ENCODE data around the gene IFT22. TPM values are rescaled to one million over a fixed set of nuclear protein-coding genes. Genes with fewer than 3 reads are reported as not detected.
A peak's percentile ranks its signal among the peaks of the same experiment; 100 is the strongest.

The IFT22 gene
- 10 to 100 TPM; 14.0 to 24.4 TPM for total RNA-seq

DNA sequence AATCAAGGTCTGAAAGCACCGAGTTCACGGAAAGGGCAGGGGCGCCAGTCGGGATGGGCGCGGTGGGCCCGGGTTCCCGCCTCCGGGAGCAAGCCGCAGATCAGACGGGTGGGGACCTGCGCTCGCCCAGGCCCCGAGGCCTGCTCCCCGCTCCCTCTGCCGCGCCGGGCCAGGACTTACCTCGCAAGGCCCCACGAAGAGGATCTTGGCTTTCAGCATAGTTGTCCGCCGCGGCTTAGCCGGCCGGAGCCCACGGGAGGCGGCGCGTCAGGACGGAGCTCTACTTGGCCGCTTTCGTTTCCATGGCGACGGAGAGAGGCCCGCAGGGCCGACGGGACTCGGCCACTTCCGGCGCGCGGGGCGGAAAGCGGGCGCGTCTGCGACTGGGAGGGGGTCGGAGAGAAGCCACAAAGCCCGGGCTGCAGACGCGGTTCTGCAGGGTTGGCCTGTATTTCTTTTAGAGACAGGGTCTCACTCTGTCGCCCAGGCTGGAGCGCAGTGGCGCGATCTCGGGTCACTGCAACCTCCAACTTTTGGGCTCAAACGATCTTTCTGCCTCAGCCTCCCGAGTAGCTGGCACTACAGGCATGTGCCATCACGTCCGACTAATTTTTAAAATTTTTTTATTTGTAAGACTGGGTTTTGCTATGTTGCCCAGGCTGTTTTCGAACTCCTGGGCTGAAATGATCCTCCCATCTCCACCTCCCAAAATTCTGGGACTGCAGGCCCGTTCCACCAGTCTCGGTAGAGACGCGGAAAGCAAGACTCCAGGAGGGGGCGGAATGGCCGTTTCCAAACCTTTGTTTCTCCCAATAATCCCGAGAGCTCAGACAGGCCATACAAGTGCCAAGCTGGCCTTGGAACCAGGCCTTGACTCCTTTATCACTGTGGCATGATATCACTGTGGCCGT lies at the start of gene IFT22:
TSS of gene IFT22 (minus strand) at position 322 of the 911 bp plus-strand sequence. CDS start at position 219, 103 bp downstream.
- ATAC-seq (ENCODE audit: insufficient number of reproducible peaks, low FRiP score, low read depth) (peak; percentile 60), DNase-seq (ENCODE audit: low spot score) (peak; percentile 74)
- peak within 1 kb of the TSS; percentile 86 for H3K4me3 ChIP-seq
- TF ChIP-seq, protein P1, sequence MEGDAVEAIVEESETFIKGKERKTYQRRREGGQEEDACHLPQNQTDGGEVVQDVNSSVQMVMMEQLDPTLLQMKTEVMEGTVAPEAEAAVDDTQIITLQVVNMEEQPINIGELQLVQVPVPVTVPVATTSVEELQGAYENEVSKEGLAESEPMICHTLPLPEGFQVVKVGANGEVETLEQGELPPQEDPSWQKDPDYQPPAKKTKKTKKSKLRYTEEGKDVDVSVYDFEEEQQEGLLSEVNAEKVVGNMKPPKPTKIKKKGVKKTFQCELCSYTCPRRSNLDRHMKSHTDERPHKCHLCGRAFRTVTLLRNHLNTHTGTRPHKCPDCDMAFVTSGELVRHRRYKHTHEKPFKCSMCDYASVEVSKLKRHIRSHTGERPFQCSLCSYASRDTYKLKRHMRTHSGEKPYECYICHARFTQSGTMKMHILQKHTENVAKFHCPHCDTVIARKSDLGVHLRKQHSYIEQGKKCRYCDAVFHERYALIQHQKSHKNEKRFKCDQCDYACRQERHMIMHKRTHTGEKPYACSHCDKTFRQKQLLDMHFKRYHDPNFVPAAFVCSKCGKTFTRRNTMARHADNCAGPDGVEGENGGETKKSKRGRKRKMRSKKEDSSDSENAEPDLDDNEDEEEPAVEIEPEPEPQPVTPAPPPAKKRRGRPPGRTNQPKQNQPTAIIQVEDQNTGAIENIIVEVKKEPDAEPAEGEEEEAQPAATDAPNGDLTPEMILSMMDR (IDR thresholded peaks at IDR 0.05): no peak
- peak within 1 kb of the TSS; percentile 58 to 63 for H3K27ac ChIP-seq
- H3K4me1 ChIP-seq (ENCODE audit: control insufficient read depth in 1 of 2, low read depth in 2 of 2): peaks cover 6 to 14% of the 10 kb centered on the region in 2 donors
- H3K27me3 ChIP-seq (replicated peaks; ENCODE audit: insufficient read depth): no peaks in the 10 kb centered on the region
- no peaks in the 10 kb centered on the region for H3K9me3 ChIP-seq
- H3K36me3 ChIP-seq: no peaks in the 10 kb centered on the region

- Histone ChIP-seq H3K36me3 (no peaks in the 10 kb centered on the region), H3K4me1 (ENCODE audit: control insufficient read depth in 1 of 2, low read depth in 2 of 2) (peaks cover 0 to 9% of the 10 kb centered on the region in 2 donors), H3K27me3 (replicated peaks; ENCODE audit: insufficient read depth) (no peaks in the 10 kb centered on the region), H3K27ac (no peak overlapping the region), H3K9me3 (no peaks in the 10 kb centered on the region), H3K4me3 (no peak overlapping the region)
- ATAC-seq (ENCODE audit: insufficient number of reproducible peaks, low FRiP score, low read depth) (no peak), DNase-seq (ENCODE audit: low spot score) (no peak)
- TF ChIP-seq, protein P1 (IDR thresholded peaks at IDR 0.05): no peak
These were observed 49.2 kb upstream of the IFT22 start for GRCh38 chr7:101370836-101371235.

DNA sequence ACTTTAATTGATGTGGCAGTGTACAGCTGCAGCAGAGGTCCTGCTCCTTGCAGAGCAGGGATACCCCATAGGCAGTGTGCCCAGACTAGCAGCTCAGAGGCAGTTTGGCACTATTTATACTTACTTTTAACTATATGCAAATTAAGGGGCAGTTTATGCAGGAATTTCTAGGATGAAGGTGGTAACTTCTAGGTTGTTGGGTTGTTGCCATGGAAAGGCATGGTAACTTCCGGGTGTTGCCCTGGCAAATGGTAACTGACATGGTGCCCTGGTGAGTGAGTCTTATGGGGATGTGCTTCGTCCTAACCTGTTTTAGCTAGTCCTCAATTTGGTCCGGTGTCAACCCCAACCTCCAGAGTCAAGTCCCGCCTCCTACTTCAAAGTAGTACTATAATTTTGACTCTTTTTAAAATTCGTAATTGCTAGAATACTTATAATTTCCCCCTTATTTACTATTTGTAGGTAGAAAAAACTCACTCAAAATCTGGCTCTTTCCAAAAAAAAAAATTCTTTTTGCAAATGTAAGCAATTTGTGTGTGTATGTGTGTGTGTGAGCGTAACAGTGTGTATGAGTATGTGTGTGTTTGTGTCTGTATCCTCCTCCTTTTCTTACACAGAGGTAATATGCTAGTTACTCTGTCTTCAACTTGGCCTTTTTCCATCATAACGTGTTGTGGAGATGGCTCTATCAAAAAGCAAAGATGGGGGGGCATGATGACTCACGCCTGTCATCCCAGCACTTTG lies 47.0 kb upstream of the IFT22 start:
- TF ChIP-seq, protein P1 (IDR thresholded peaks at IDR 0.05): no peak

GRCh38 chr7:101367676-101368075 lies 46.1 kb upstream of the IFT22 start:
- Histone ChIP-seq H3K4me3 (no peak overlapping the region), H3K36me3 (no peaks in the 10 kb centered on the region), H3K9me3 (no peaks in the 10 kb centered on the region), H3K4me1 (ENCODE audit: control insufficient read depth in 1 of 2, low read depth in 2 of 2) (peaks cover 10 to 12% of the 10 kb centered on the region in 2 donors), H3K27me3 (replicated peaks; ENCODE audit: insufficient read depth) (no peaks in the 10 kb centered on the region), H3K27ac (no peak overlapping the region)
- ATAC-seq (ENCODE audit: insufficient number of reproducible peaks, low FRiP score, low read depth) (no peak), DNase-seq (ENCODE audit: low spot score) (no peak)
- TF ChIP-seq, protein P1 (IDR thresholded peaks at IDR 0.05): no peak

More for the DNA sequence above, 47.0 kb upstream of the IFT22 start:
- H3K27ac ChIP-seq: no peak overlapping the region
- no peaks in the 10 kb centered on the region for H3K27me3 ChIP-seq (replicated peaks; ENCODE audit: insufficient read depth)
- H3K4me1 ChIP-seq (ENCODE audit: control insufficient read depth in 1 of 2, low read depth in 2 of 2): peaks cover 5 to 10% of the 10 kb centered on the region in 2 donors
- H3K9me3 ChIP-seq: no peaks in the 10 kb centered on the region
- DNase-seq (ENCODE audit: low spot score) (no peak), ATAC-seq (ENCODE audit: insufficient number of reproducible peaks, low FRiP score, low read depth) (no peak)
- H3K4me3 ChIP-seq: no peak overlapping the region
- H3K36me3 ChIP-seq: no peaks in the 10 kb centered on the region

DNA sequence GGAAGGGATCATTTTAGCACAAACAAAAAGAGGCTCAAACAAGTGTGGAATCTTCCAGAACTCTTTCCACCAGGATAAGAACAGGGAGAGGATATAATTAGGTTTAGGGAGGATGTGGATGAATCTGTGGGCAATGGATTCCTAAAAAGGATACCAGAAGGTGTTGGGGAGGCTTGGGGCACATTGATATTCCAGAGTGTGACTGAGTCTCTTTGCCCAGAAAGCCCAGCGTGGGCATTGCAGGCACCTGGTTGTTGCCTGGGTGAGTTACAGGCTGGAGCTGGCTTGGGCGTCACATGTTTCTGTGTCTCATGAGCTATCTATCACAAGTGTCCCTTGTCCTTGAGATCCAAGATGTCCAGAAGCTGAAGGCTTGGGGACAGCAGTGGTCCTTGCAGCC lies 44.3 kb upstream of the IFT22 start:
- ATAC-seq (ENCODE audit: insufficient number of reproducible peaks, low FRiP score, low read depth) (no peak), DNase-seq (ENCODE audit: low spot score) (no peak)
- TF ChIP-seq, protein P1 (IDR thresholded peaks at IDR 0.05): no peak
- no peak overlapping the region for H3K4me3 ChIP-seq
- H3K4me1 ChIP-seq (ENCODE audit: control insufficient read depth in 1 of 2, low read depth in 2 of 2): peaks cover 10 to 16% of the 10 kb centered on the region in 2 donors
- H3K27me3 ChIP-seq (replicated peaks; ENCODE audit: insufficient read depth): no peaks in the 10 kb centered on the region
- H3K9me3 ChIP-seq: no peaks in the 10 kb centered on the region
- H3K27ac ChIP-seq: no peak overlapping the region
- H3K36me3 ChIP-seq: no peaks in the 10 kb centered on the region
